ENCODE results near the gene CPSF7.

The CPSF7 gene

GRCh38 chr11:61472868-61473267 is 43.1 kb upstream of the CPSF7 start:
- TF ChIP-seq, protein P1, sequence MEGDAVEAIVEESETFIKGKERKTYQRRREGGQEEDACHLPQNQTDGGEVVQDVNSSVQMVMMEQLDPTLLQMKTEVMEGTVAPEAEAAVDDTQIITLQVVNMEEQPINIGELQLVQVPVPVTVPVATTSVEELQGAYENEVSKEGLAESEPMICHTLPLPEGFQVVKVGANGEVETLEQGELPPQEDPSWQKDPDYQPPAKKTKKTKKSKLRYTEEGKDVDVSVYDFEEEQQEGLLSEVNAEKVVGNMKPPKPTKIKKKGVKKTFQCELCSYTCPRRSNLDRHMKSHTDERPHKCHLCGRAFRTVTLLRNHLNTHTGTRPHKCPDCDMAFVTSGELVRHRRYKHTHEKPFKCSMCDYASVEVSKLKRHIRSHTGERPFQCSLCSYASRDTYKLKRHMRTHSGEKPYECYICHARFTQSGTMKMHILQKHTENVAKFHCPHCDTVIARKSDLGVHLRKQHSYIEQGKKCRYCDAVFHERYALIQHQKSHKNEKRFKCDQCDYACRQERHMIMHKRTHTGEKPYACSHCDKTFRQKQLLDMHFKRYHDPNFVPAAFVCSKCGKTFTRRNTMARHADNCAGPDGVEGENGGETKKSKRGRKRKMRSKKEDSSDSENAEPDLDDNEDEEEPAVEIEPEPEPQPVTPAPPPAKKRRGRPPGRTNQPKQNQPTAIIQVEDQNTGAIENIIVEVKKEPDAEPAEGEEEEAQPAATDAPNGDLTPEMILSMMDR (IDR thresholded peaks at IDR 0.05), result no peak

GRCh38 chr11:61472282-61472681 is 42.5 kb upstream of the CPSF7 start:
- TF ChIP-seq, protein P1 (IDR thresholded peaks at IDR 0.05), result no peak

- TF ChIP-seq, protein P1 (IDR thresholded peaks at IDR 0.05), result no peak
These were observed 38.2 kb upstream of the CPSF7 start for GRCh38 chr11:61468002-61468401.

DNA sequence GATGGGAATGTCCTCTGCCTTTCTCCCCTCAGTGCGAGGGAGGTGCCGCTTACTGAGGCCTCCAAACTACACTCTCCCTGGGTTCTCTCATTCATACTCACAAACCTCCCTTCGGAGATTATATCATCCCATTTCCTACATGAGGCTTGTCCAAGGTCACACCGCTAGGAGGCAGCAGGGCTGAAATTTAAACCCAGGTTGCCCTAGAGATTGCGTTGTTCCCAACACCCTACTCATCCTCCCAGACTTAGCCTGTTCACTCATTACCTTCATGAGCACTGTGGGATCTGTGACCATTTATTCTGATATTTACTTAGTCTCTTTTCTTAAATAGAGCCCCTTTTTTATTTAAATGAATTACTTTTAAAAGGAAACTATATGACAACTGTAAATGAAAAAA is 31.2 kb upstream of the CPSF7 start:
- TF ChIP-seq, protein P1 (IDR thresholded peaks at IDR 0.05), result no peak

- TF ChIP-seq, protein P1 (IDR thresholded peaks at IDR 0.05), result no peak
These were observed 30.7 kb upstream of the CPSF7 start for GRCh38 chr11:61460474-61460881.

- TF ChIP-seq, protein P1 (IDR thresholded peaks at IDR 0.05), result no peak
These were observed 24.7 kb upstream of the CPSF7 start for GRCh38 chr11:61454520-61454919.

DNA sequence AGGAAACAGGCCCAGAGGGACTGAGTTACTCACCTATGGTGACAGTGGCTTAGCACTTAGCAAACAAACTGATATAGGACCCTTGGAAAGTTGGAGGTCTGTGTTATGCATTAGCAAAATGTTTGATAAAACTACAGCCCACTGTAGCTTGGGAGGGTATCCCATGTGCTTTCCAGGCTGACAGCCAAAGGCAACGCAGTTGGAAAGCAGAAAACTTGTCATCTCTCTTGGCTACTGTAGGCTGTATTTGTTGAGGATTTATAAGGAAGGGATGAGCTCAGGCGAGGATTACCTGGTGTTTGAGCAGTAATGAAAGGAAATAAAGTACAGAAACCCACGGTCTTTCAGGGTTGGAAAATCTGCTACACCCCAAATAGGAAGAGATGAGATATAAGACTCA is 23.9 kb upstream of the CPSF7 start:
- TF ChIP-seq, protein P1 (IDR thresholded peaks at IDR 0.05), result no peak

GRCh38 chr11:61452825-61453224 is 23.1 kb upstream of the CPSF7 start:
- TF ChIP-seq, protein P1 (IDR thresholded peaks at IDR 0.05), result no peak
